ENCODE data around the gene NKG7.

NKG7 gene

GRCh38 chr19:51339313-51339686, 33.2 kb downstream of the NKG7 start:
- peaks cover 30% of the 10 kb centered on the region for H3K4me1 ChIP-seq
- no peaks in the 10 kb centered on the region for H3K9me3 ChIP-seq
- TF ChIP-seq Cebpa-rat (IDR thresholded peaks at IDR 0.05), result no peak
- H4K20me1 ChIP-seq, result no peaks in the 10 kb centered on the region
- peak overlapping the region; percentile 65 for H3K9ac ChIP-seq
- H3K36me3 ChIP-seq, result no peaks in the 10 kb centered on the region
- H3K27me3 ChIP-seq, result peaks cover 13% of the 10 kb centered on the region
- H3K4me3 ChIP-seq, result peak overlapping the region; percentile 71
- no peak overlapping the region; the same call in 1 of the 2 replicates for H3K27ac ChIP-seq
- peak overlapping the region; percentile 98 for H3K4me2 ChIP-seq

GRCh38 chr19:51338563-51339312, 33.7 kb downstream of the NKG7 start:
- TF ChIP-seq Cebpa-rat (IDR thresholded peaks at IDR 0.05), result no peak
- Histone ChIP-seq H3K4me2 (peak overlapping the region; percentile 98), H3K9ac (peak overlapping the region; percentile 65), H3K27me3 (peaks cover 13% of the 10 kb centered on the region), H3K9me3 (no peaks in the 10 kb centered on the region), H3K4me1 (peaks cover 24% of the 10 kb centered on the region), H3K27ac (peak overlapping the region; percentile 36), H4K20me1 (no peaks in the 10 kb centered on the region), H3K36me3 (no peaks in the 10 kb centered on the region), H3K4me3 (peak overlapping the region; percentile 71)

DNA sequence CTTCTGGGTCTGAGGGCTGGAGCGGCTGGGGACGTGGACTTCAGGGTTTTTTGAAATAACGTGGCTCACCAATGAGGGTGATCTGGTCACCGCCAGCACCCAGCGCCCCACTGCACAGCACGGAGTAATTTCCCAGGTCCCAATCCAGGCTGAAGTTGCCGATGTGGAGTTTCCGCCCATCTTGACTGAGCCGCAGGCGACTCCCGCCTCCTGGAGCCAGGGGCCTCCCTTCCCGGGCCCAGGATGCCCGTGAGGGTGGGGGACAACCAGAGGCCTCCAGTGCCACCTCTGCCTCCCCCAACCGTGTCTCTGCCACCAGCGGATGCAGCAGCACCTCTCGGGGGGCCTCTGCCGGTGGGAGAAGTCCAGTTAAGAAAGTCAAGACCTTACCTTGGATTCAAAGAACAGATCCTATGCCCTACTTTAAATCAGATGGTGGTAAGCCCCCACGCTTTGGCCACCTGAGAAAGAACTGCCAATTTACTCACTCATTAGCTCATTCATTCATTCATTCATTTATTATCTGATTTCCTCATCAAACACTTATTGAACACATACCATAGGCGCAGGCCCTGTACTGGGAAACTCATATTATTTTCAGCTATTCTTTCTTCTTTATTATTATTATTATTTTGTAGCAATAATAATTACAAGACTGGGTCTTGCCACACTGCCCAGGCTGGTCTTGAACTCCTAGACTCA, 34.4 kb downstream of the NKG7 start:
- Histone ChIP-seq H3K27me3 (peaks cover 13% of the 10 kb centered on the region), H3K9ac (peak overlapping the region; percentile 65), H4K20me1 (no peaks in the 10 kb centered on the region), H3K4me2 (peak overlapping the region; percentile 98), H3K4me3 (peak overlapping the region; percentile 71), H3K4me1 (peaks cover 22% of the 10 kb centered on the region), H3K36me3 (no peaks in the 10 kb centered on the region), H3K27ac (peak overlapping the region; percentile 36), H3K9me3 (no peaks in the 10 kb centered on the region)
- TF ChIP-seq Cebpa-rat (IDR thresholded peaks at IDR 0.05), result no peak

DNA sequence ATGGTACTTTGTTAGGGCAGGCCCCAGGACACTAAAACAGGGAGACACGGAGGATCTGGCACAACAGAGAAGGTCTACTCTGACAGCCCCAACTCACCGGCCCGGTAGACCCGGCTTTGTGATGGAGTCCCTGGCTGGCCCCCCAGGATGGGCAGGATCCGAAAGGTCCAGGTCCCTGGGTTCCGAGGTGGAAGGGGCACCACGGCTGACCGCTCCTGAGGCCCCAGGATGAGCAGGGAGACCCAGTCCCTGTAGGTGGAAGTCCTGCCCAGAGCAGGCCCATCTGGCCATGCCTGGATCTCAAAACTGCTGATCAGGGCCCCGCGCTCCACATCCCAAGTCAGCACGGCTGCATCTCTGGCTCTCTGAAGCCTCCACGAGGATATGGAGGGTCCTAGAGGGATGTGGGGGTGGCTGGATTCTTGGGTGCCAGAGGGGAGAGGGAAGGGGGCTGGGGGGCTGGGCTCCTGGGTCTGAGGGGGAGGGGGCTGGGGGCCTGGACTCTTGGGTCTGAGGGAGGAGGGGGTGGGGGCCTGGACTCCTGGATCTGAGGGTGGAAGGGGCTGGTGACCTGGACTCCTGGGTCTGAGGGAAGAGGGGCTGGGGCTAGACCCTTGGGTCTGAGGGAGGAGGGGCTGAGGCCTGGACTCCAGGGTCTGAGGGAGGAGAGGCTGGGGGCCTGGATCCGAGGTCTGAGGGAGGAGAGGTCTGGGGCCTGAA, 35.2 kb downstream of the NKG7 start:
- Histone ChIP-seq H3K27me3 (peaks cover 13% of the 10 kb centered on the region), H3K36me3 (no peaks in the 10 kb centered on the region), H3K27ac (no peak overlapping the region), H3K9me3 (no peaks in the 10 kb centered on the region), H3K4me1 (peaks cover 15% of the 10 kb centered on the region), H4K20me1 (no peaks in the 10 kb centered on the region), H3K4me3 (no peak overlapping the region), H3K4me2 (no peak overlapping the region), H3K9ac (no peak overlapping the region)
- TF ChIP-seq Cebpa-rat (IDR thresholded peaks at IDR 0.05), result no peak

DNA sequence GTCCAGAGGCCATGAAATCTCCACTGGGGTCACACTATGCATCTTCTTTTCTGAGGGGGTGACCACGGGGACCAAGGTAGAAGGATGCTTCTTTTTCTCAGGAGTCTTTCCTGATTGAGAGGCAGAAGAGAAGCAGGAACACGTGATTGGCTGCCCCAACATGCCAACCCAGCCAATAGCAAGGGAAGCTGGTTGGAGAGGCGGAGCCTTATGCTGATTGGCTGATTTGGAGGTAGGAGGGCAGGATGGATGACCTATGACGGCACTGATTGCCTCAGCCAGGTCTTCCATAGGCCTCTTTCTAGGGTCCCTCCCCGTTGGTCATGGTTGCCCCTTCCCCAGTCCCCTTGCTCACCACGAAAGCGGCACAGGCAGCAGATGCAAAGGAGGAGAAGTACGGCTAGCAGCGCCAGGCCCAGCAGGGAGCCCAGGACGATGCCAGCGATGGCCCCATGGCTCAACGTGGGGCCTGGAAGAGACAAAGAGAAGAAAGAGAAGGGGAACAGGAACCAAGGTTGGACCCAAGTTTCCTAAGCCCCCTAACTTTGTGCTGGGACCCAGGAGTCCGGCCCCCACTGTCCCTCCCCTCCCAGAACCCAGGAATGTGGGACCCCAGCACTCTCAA, 38.5 kb downstream of the NKG7 start:
- Histone ChIP-seq H3K9ac (no peak overlapping the region), H3K4me2 (no peak overlapping the region), H3K4me1 (peaks cover 8% of the 10 kb centered on the region), H3K27ac (no peak overlapping the region), H3K4me3 (no peak overlapping the region), H3K36me3 (peaks cover 11% of the 10 kb centered on the region), H3K9me3 (peaks cover 17% of the 10 kb centered on the region), H3K27me3 (0 out of 2 replicates have a peak, but pooled peaks cover 4% of the 10 kb centered on the region), H4K20me1 (no peaks in the 10 kb centered on the region)
- TF ChIP-seq Cebpa-rat (IDR thresholded peaks at IDR 0.05), result no peak

DNA sequence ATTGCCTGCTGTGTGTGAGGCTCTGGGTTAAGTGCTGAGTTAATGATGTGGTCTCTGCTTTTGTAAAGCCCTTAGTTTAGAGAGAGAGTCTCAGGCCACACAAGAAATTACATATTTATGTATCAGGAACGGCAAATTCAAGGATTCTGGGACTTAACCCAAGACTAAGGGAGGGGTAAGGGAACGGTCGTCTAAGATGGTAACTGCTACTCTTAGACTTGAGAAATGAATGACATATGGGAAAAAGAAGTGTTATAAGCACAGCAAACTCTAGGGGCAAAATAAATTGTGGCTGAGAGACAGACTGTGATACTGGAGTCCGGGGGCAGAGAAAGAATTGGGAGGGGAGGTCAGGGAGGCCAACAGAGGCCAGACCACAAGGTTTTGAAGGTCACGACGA, 40.7 kb downstream of the NKG7 start:
- no peak for TF ChIP-seq Cebpa-rat (IDR thresholded peaks at IDR 0.05)
- no peaks in the 10 kb centered on the region for H3K4me1 ChIP-seq
- H4K20me1 ChIP-seq, result no peaks in the 10 kb centered on the region
- peaks cover 25% of the 10 kb centered on the region for H3K27me3 ChIP-seq
- no peak overlapping the region for H3K27ac ChIP-seq
- peaks cover 11% of the 10 kb centered on the region for H3K36me3 ChIP-seq
- H3K4me2 ChIP-seq, result no peak overlapping the region
- H3K9ac ChIP-seq, result no peak overlapping the region
- no peak overlapping the region for H3K4me3 ChIP-seq
- H3K9me3 ChIP-seq, result peaks cover 25% of the 10 kb centered on the region

- H3K27me3 ChIP-seq, result peaks cover 28% of the 10 kb centered on the region
- H3K9ac ChIP-seq, result no peak overlapping the region
- no peak overlapping the region for H3K4me2 ChIP-seq
- no peaks in the 10 kb centered on the region for H4K20me1 ChIP-seq
- no peak overlapping the region for H3K27ac ChIP-seq
- H3K36me3 ChIP-seq, result peaks cover 11% of the 10 kb centered on the region
- H3K4me3 ChIP-seq, result no peak overlapping the region
- no peaks in the 10 kb centered on the region for H3K4me1 ChIP-seq
- no peak for TF ChIP-seq Cebpa-rat (IDR thresholded peaks at IDR 0.05)
- H3K9me3 ChIP-seq, result peaks cover 25% of the 10 kb centered on the region
Measured at GRCh38 chr19:51331193-51331592, 41.3 kb downstream of the NKG7 start.

DNA sequence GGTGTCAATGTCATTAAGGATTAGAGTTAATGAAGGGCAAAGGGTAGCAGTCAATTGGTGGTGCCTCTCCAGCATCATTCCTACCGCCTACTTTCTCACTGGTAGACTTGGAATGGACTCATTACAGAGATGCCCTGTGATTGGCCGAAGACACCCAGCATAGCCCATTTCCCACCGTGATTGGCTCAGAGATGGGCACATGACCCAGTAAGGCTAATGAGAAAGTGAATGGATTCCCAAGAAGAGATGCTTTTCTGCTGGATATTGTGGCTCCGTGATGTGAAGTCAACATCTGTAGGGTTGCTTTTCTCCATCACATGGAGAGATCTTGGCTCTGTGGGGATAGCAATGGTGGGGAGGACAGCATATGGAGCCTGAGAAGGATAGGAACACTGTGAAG, 42.1 kb downstream of the NKG7 start:
- Histone ChIP-seq H3K4me3 (no peak overlapping the region), H3K4me1 (no peaks in the 10 kb centered on the region), H3K9ac (no peak overlapping the region), H3K4me2 (no peak overlapping the region), H3K27me3 (peaks cover 35% of the 10 kb centered on the region), H3K27ac (no peak overlapping the region), H3K36me3 (peaks cover 11% of the 10 kb centered on the region), H3K9me3 (peaks cover 25% of the 10 kb centered on the region), H4K20me1 (no peaks in the 10 kb centered on the region)
- no peak for TF ChIP-seq Cebpa-rat (IDR thresholded peaks at IDR 0.05)

- peaks cover 25% of the 10 kb centered on the region for H3K9me3 ChIP-seq
- H3K27me3 ChIP-seq, result peaks cover 35% of the 10 kb centered on the region
- no peak for TF ChIP-seq Cebpa-rat (IDR thresholded peaks at IDR 0.05)
- no peaks in the 10 kb centered on the region for H4K20me1 ChIP-seq
- H3K4me3 ChIP-seq, result no peak overlapping the region
- peaks cover 11% of the 10 kb centered on the region for H3K36me3 ChIP-seq
- no peak overlapping the region for H3K4me2 ChIP-seq
- no peak overlapping the region for H3K27ac ChIP-seq
- no peaks in the 10 kb centered on the region for H3K4me1 ChIP-seq
- no peak overlapping the region for H3K9ac ChIP-seq
Measured at GRCh38 chr19:51329411-51329810, 43.0 kb downstream of the NKG7 start.

Data from BLaER1 (cell line).